Neutrophil (primary cell): ENCODE measurements around the gene CYP4F3.
A peak's percentile ranks its signal among the peaks of the same experiment; 100 is the strongest.
"Not testable (repeated sequence)": the region's sequence is repeated elsewhere in the genome, so short reads cannot be mapped to it uniquely, and the experiment has no call there.

Experiments used
- H3K27ac ChIP-seq: fragments of 200-600 bp; sonication (generic); 2 replicates; pipeline ENCODE4 v1.5.1; 2016; ENCODE audit warnings: mild to moderate bottlenecking, moderate library complexity
- H3K27me3 ChIP-seq: fragments of 200-600 bp; sonication (generic); 2 replicates; pipeline ENCODE4 v1.6.0; 2016; ENCODE audit warnings: mild to moderate bottlenecking
- H3K36me3 ChIP-seq: fragments of 200-600 bp; sonication (generic); 2 replicates; pipeline ENCODE4 v1.5.1; 2017
- H3K4me1 ChIP-seq, 2 experiments: fragments of 200-600 bp in 1 of 2; sonication (generic) in 1 of 2; 1 replicate in 1 of 2; 2 replicates in 1 of 2; pipeline versions ENCODE4 v1.5.1 to v1.6.1; 2013 to 2016; ENCODE audit warnings: low read depth in 1 of 2, low read length in 1 of 2, mild to moderate bottlenecking in 1 of 2, moderate library complexity in 1 of 2; ENCODE audit not compliant: control insufficient read depth in 1 of 2, insufficient read depth in 1 of 2
- H3K4me3 ChIP-seq, 2 experiments: fragments of 200-600 bp in 1 of 2; sonication (generic) in 1 of 2; 1 replicate in 1 of 2; 2 replicates in 1 of 2; pipeline ENCODE4 v1.5.1; 2013 to 2016; ENCODE audit warnings: low read depth in 1 of 2, low read length in 1 of 2, mild to moderate bottlenecking in 1 of 2, moderate library complexity in 1 of 2
- H3K9me3 ChIP-seq: fragments of 200-600 bp; sonication (generic); 2 replicates; pipeline ENCODE4 v1.5.1; 2016
- CTCF ChIP-seq: fragments of 200-600 bp; sonication (generic); IDR thresholded peaks from 2 replicates; pipeline ENCODE4 v1.5.1; 2016; ENCODE audit warnings: antibody characterized with exemption

CYP4F3 gene

GRCh38 chr19:15640294-15640903, at the start of gene CYP4F3:
CYP4F3 (plus strand) TSS chr19:15640897; CDS start chr19:15641416, 519 bp downstream.
- peak within 1 kb of the TSS; percentile 74 to 75 for H3K4me3 ChIP-seq
- H3K27me3 ChIP-seq: no peaks in the 10 kb centered on the region
- H3K4me1 ChIP-seq: peaks cover 96 to 97% of the 10 kb centered on the region in 2 experiments
- peaks cover 20% of the 10 kb centered on the region for H3K36me3 ChIP-seq
- no peak for TF ChIP-seq CTCF
- H3K27ac ChIP-seq: peak within 1 kb of the TSS; percentile 100
- no peaks in the 10 kb centered on the region for H3K9me3 ChIP-seq

GRCh38 chr19:15591796-15592195, 48.9 kb upstream of the CYP4F3 start:
- Histone ChIP-seq H3K36me3 (no peaks in the 10 kb centered on the region), H3K9me3 (peaks cover 7% of the 10 kb centered on the region), H3K4me3 (no peak overlapping the region), H3K27ac (peak overlapping the region; percentile 94), H3K27me3 (no peaks in the 10 kb centered on the region), H3K4me1 (peaks cover 88 to 89% of the 10 kb centered on the region in 2 experiments)
- TF ChIP-seq CTCF: no peak

- H3K9me3 ChIP-seq, H3K4me3 ChIP-seq, H3K27me3 ChIP-seq, H3K36me3 ChIP-seq: not testable (repeated sequence)
- Histone ChIP-seq H3K27ac (peak overlapping the region; percentile 94), H3K4me1 (peaks cover 81 to 82% of the 10 kb centered on the region in 2 experiments)
Observed at GRCh38 chr19:15592506-15592905, 48.2 kb upstream of the CYP4F3 start.

GRCh38 chr19:15593766-15594165, 46.9 kb upstream of the CYP4F3 start:
- Histone ChIP-seq H3K4me1 (peaks cover 68 to 70% of the 10 kb centered on the region in 2 experiments), H3K27ac (peak overlapping the region; percentile 94)
- not testable (repeated sequence) for H3K36me3 ChIP-seq, H3K27me3 ChIP-seq, H3K4me3 ChIP-seq, H3K9me3 ChIP-seq

- no peak for TF ChIP-seq CTCF
- peaks cover 7% of the 10 kb centered on the region for H3K9me3 ChIP-seq
- H3K36me3 ChIP-seq: no peaks in the 10 kb centered on the region
- peaks cover 55 to 57% of the 10 kb centered on the region in 2 experiments for H3K4me1 ChIP-seq
- H3K4me3 ChIP-seq: no peak overlapping the region
- peak overlapping the region; percentile 94 for H3K27ac ChIP-seq
- no peaks in the 10 kb centered on the region for H3K27me3 ChIP-seq
Observed at GRCh38 chr19:15595069-15595468, 45.6 kb upstream of the CYP4F3 start.

- not testable (repeated sequence) for H3K27me3 ChIP-seq, H3K36me3 ChIP-seq, H3K9me3 ChIP-seq, H3K4me3 ChIP-seq, H3K27ac ChIP-seq
- peaks cover 18 to 22% of the 10 kb centered on the region in 2 experiments for H3K4me1 ChIP-seq
Observed at GRCh38 chr19:15607978-15608925, 32.4 kb upstream of the CYP4F3 start.

GRCh38 chr19:15609261-15609660, 31.4 kb upstream of the CYP4F3 start:
- Histone ChIP-seq H3K36me3 (no peaks in the 10 kb centered on the region), H3K27me3 (no peaks in the 10 kb centered on the region), H3K27ac (peak overlapping the region; percentile 37), H3K9me3 (no peaks in the 10 kb centered on the region), H3K4me1 (peaks cover 18 to 22% of the 10 kb centered on the region in 2 experiments), H3K4me3 (no peak overlapping the region)
- TF ChIP-seq CTCF: no peak
